H1 (cell line): ENCODE data around the gene NOSIP. TPM values are rescaled to one million over a fixed set of nuclear protein-coding genes. Genes with fewer than 3 reads are reported as not detected.

ENCODE experiments used
- CTCF ChIA-PET: fragments of 300-600 bp; sonication (Branson Sonifier 250); formaldehyde crosslinking; loops from one replicate; lab custom pipeline; 2021; ENCODE audit not compliant: partially characterized antibody; lab: Charles Lee
- POLR2A ChIA-PET: fragments of 300-600 bp; sonication (Branson Sonifier 250); formaldehyde crosslinking; loops from one replicate; lab custom pipeline; 2021; ENCODE audit warnings: inconsistent platforms; ENCODE audit not compliant: partially characterized antibody; lab: Charles Lee
- DNase-seq, 2 experiments: peaks; one replicate each; pipeline versions ENCODE4 v3.0.0 to v3.0.0-alpha.2; 2010 to 2022; ENCODE audit warnings: low spot score in 2 of 2, low read depth in 1 of 2, mixed read lengths in 1 of 2
- FAIRE-seq: peaks from 2 replicates; lab custom pipeline; 2011; peaks lifted over from hg19 to GRCh38; lab: Jason Lieb, UNC
- H2AFZ ChIP-seq: 2 replicates; pipeline ENCODE4 v1.8.1; 2012; ENCODE audit warnings: low read length, inconsistent platforms
- H2AK5ac ChIP-seq: 2 replicates; pipeline ENCODE4 v1.6.1; 2013; ENCODE audit warnings: low read depth, low read length
- H2BK120ac ChIP-seq: replicated peaks from 2 replicates; pipeline ENCODE3; 2013; ENCODE audit warnings: low read depth, low read length, inconsistent platforms
- H2BK12ac ChIP-seq: 2 replicates; pipeline ENCODE4 v1.6.1; 2013; ENCODE audit warnings: low read depth, low read length
- H2BK15ac ChIP-seq: 2 replicates; pipeline ENCODE4 v1.6.1; 2013; ENCODE audit warnings: low read length
- H2BK20ac ChIP-seq: 2 replicates; pipeline ENCODE4 v1.6.1; 2013; ENCODE audit warnings: low read length
- H2BK5ac ChIP-seq: 2 replicates; pipeline ENCODE4 v1.6.1; 2013; ENCODE audit warnings: low read depth, low read length
- H3K14ac ChIP-seq: 2 replicates; pipeline ENCODE4 v1.6.1; 2013; ENCODE audit warnings: inconsistent platforms; ENCODE audit not compliant: insufficient read length
- H3K18ac ChIP-seq: 2 replicates; pipeline ENCODE4 v1.6.1; 2013; ENCODE audit warnings: low read length; ENCODE audit errors: extremely low read depth
- H3K23ac ChIP-seq: 2 replicates; pipeline ENCODE4 v1.6.1; 2013; ENCODE audit warnings: inconsistent platforms; ENCODE audit not compliant: insufficient read length
- H3K23me2 ChIP-seq: 2 replicates; pipeline ENCODE4 v1.6.1; 2013; ENCODE audit warnings: low read depth, low read length
- H3K27ac ChIP-seq: 2 replicates; pipeline ENCODE4 v1.6.1; 2011; ENCODE audit warnings: low read depth, low read length, inconsistent platforms
- H3K27me3 ChIP-seq, 4 experiments: replicated peaks in 1 of 4; 1 replicate in 1 of 4; 2 replicates in 3 of 4; pipeline versions ENCODE4 v1.6.1 to v1.8.1; 2011 to 2013; ENCODE audit warnings: low read length in 3 of 4, mild to moderate bottlenecking in 3 of 4, inconsistent platforms in 2 of 4, mixed read lengths in 2 of 4, moderate library complexity in 1 of 4; ENCODE audit not compliant: control insufficient read depth in 3 of 4, insufficient read depth in 3 of 4; ENCODE audit errors: extremely low read depth in 1 of 4
- H3K36me3 ChIP-seq, 4 experiments: 2 replicates each; pipeline versions ENCODE4 v1.6.1 to v1.8.1; 2011 to 2013; ENCODE audit warnings: mild to moderate bottlenecking in 4 of 4, low read length in 3 of 4, moderate library complexity in 2 of 4, control low read depth in 1 of 4, inconsistent platforms in 1 of 4; ENCODE audit not compliant: insufficient read depth in 4 of 4, control insufficient read depth in 2 of 4
- H3K4ac ChIP-seq: replicated peaks from 2 replicates; pipeline ENCODE3; 2013; ENCODE audit warnings: low read length, low read depth, mixed read lengths, inconsistent platforms; ENCODE audit not compliant: insufficient read length
- H3K4me1 ChIP-seq, 4 experiments: replicated peaks in 1 of 4; 1 replicate in 1 of 4; 2 replicates in 3 of 4; pipeline versions ENCODE4 v1.6.1 to v1.8.1; 2011 to 2013; ENCODE audit warnings: low read length in 3 of 4, inconsistent platforms in 2 of 4, mixed read lengths in 1 of 4; ENCODE audit not compliant: insufficient read depth in 4 of 4, control insufficient read depth in 3 of 4
- H3K4me2 ChIP-seq, 2 experiments: 2 replicates each; pipeline versions ENCODE4 v1.6.1 to v1.8.1; 2011 to 2013; ENCODE audit warnings: low read depth in 2 of 2, low read length in 2 of 2, control low read depth in 1 of 2, inconsistent platforms in 1 of 2, mild to moderate bottlenecking in 1 of 2; ENCODE audit not compliant: insufficient read depth in 1 of 2
- H3K4me3 ChIP-seq, 4 experiments: fragments of 200-600, 300-600 bp in 1 of 4; sonication (generic), shearing (Covaris generic), sonication (Bioruptor Twin) in 1 of 4; 2 replicates each; pipeline versions ENCODE4 v1.5.1 to v1.8.1; 2011 to 2016; ENCODE audit warnings: low read length in 4 of 4, low read depth in 3 of 4, control low read depth in 2 of 4, inconsistent platforms in 2 of 4, mild to moderate bottlenecking in 2 of 4, mixed read lengths in 1 of 4, moderate library complexity in 1 of 4; ENCODE audit not compliant: insufficient read depth in 2 of 4; ENCODE audit errors: extremely low read depth in 1 of 4
- H3K56ac ChIP-seq: replicated peaks from 2 replicates; pipeline ENCODE3; 2013; ENCODE audit warnings: low read depth, mild to moderate bottlenecking, mixed read lengths, low read length, inconsistent platforms; ENCODE audit not compliant: insufficient read length
- H3K79me1 ChIP-seq: 2 replicates; pipeline ENCODE4 v1.6.1; 2013; ENCODE audit warnings: low read depth, low read length, control low read depth
- H3K79me2 ChIP-seq, 2 experiments: 2 replicates each; pipeline versions ENCODE4 v1.6.1 to v1.8.1; 2012 to 2013; ENCODE audit warnings: low read length in 2 of 2, mild to moderate bottlenecking in 2 of 2, inconsistent platforms in 1 of 2; ENCODE audit not compliant: insufficient read depth in 2 of 2, control insufficient read depth in 1 of 2
- H3K9ac ChIP-seq, 4 experiments: replicated peaks in 1 of 4; 1 replicate in 1 of 4; 2 replicates in 3 of 4; pipeline versions ENCODE4 v1.6.1 to v1.8.1; 2011 to 2013; ENCODE audit warnings: low read depth in 3 of 4, low read length in 3 of 4, control low read depth in 2 of 4, mild to moderate bottlenecking in 2 of 4, moderate library complexity in 2 of 4, inconsistent platforms in 1 of 4; ENCODE audit errors: extremely low read depth in 1 of 4
- H3K9me3 ChIP-seq, 2 experiments: 2 replicates each; pipeline versions ENCODE4 v1.6.1 to v1.8.1; 2012 to 2013; ENCODE audit warnings: mild to moderate bottlenecking in 2 of 2, moderate library complexity in 2 of 2, control low read depth in 1 of 2, inconsistent platforms in 1 of 2, low read depth in 1 of 2, low read length in 1 of 2, mixed read lengths in 1 of 2; ENCODE audit not compliant: insufficient read depth in 2 of 2
- H4K20me1 ChIP-seq, 2 experiments: replicated peaks in 1 of 2; 2 replicates each; pipeline versions ENCODE3 to v1.8.1; 2011 to 2013; ENCODE audit warnings: inconsistent platforms in 2 of 2, low read length in 2 of 2, mild to moderate bottlenecking in 1 of 2; ENCODE audit not compliant: insufficient read depth in 2 of 2, control insufficient read depth in 1 of 2
- H4K5ac ChIP-seq: 2 replicates; pipeline ENCODE4 v1.6.1; 2013; ENCODE audit warnings: low read length, low read depth, mixed read lengths, inconsistent platforms; ENCODE audit not compliant: insufficient read length
- H4K8ac ChIP-seq: 2 replicates; pipeline ENCODE4 v1.8.0; 2013; ENCODE audit warnings: mild to moderate bottlenecking, moderate library complexity, low read length, inconsistent platforms; ENCODE audit not compliant: insufficient read depth; ENCODE audit errors: extremely low read depth
- H4K91ac ChIP-seq: replicated peaks from 2 replicates; pipeline ENCODE3; 2013; ENCODE audit warnings: low read length, mixed read lengths, inconsistent platforms; ENCODE audit not compliant: insufficient read length
- BRCA1 ChIP-seq: IDR thresholded peaks from 2 replicates; pipeline ENCODE4 v1.6.1; 2012; ENCODE audit warnings: low read depth, low read length, improper control_type of control experiment
- CTBP2 ChIP-seq: IDR thresholded peaks from 2 replicates; pipeline ENCODE4 v1.7.0; 2011; ENCODE audit warnings: borderline replicate concordance, mild to moderate bottlenecking, moderate library complexity, mixed read lengths, low read length; ENCODE audit not compliant: insufficient read depth, insufficient read length
- E2F6 ChIP-seq: IDR thresholded peaks from 2 replicates; pipeline ENCODE4 v1.6.1; 2012; ENCODE audit warnings: inconsistent platforms
- KDM4A ChIP-seq: IDR thresholded peaks from one replicate; pipeline ENCODE4 v1.7.1; 2012; ENCODE audit warnings: low read depth, mild to moderate bottlenecking, moderate library complexity, low read length, inconsistent platforms; ENCODE audit not compliant: severe bottlenecking
- RNF2 ChIP-seq: fragments of 200-900, 300-1000 bp; sonication (generic); IDR thresholded peaks from 2 replicates; pipeline ENCODE4 v1.7.1; 2016; ENCODE audit warnings: borderline replicate concordance, low read depth, mild to moderate bottlenecking, antibody characterized with exemption, low read length; ENCODE audit not compliant: poor library complexity, severe bottlenecking; ENCODE audit errors: missing control alignments
- SIRT6 ChIP-seq: IDR thresholded peaks from one replicate; pipeline ENCODE4 v1.7.1; 2012; ENCODE audit warnings: low read length, inconsistent platforms
- SIX5 ChIP-seq: IDR thresholded peaks from 2 replicates; pipeline ENCODE4 v1.6.1; 2011; ENCODE audit warnings: mild to moderate bottlenecking, low read depth, low read length
- SUZ12 ChIP-seq: fragments of 200-600 bp; sonication (generic); IDR thresholded peaks from 2 replicates; pipeline ENCODE4 v1.6.1; 2012; ENCODE audit warnings: mild to moderate bottlenecking, inconsistent platforms, low read length, moderate library complexity, mixed read lengths
- TAF7 ChIP-seq: optimal IDR thresholded peaks from 2 replicates; pipeline ENCODE3; 2011; ENCODE audit warnings: low read depth, mild to moderate bottlenecking, inconsistent platforms, low read length, moderate library complexity, borderline replicate concordance
- USF2 ChIP-seq: IDR thresholded peaks from 2 replicates; pipeline ENCODE4 v1.6.1; 2011; ENCODE audit warnings: low read length, improper control_type of control experiment
- YY1 ChIP-seq: IDR thresholded peaks from 2 replicates; pipeline ENCODE4 v1.6.1; 2011; ENCODE audit warnings: low read depth, mild to moderate bottlenecking, low read length
- WGBS, 2 experiments: shearing (Covaris generic) in 1 of 2; methylation state at CpG; one replicate each; pipeline versions ENCODE4 v1.1.6 to v1.1.7; 2013 to 2015; ENCODE audit warnings: low lambda C conversion rate in 2 of 2, mixed read lengths in 2 of 2, inconsistent platforms in 1 of 2, low coverage in 1 of 2, missing lambda C conversion rate in 1 of 2; ENCODE audit not compliant: insufficient replicate concordance in 2 of 2, insufficient coverage in 1 of 2, insufficient read length in 1 of 2; ENCODE audit errors: extremely low coverage in 1 of 2, missing lambda C conversion rate in 1 of 2; 5-methylcytosine and 5-hydroxymethylcytosine counted together
- polyA plus RNA-seq, 7 experiments: library from polyadenylated mRNA; depleted of rRNA in 3 of 7; stranded (reverse) in 5 of 7; unstranded in 2 of 7; fragments of >200 nt in 5 of 7; fragments of 200-250 nt in 2 of 7; gene quantifications; 1 replicate in 5 of 7; 2 replicates in 1 of 7; 4 replicates in 1 of 7; pipeline versions ENCODE4 v1.2.1 to v1.2.3, GENCODE V29; 2011 to 2013; ENCODE audit warnings: missing spikeins in 2 of 7, mixed read lengths in 2 of 7
- total RNA-seq: library from RNA; stranded (reverse); fragmentation: NEBNext Ultra II Directional; extraction: Animal tissue kit (Norgen Biotek cat#: 25700); gene quantifications from 2 replicates; pipeline ENCODE4 v1.2.1, GENCODE V29; 2021

The NOSIP gene
- total and polyA plus RNA-seq, 2 of the 8 experiments (the other 6 are each of a cell fraction or from before 2014, with no cell fraction given), result 85.1 to 192 TPM

- Histone ChIP-seq H3K23ac (no peak overlapping the region), H3K27ac (no peak overlapping the region), H3K79me2 (no peaks in the 10 kb centered on the region), H4K91ac (no peak overlapping the region), H3K4ac (no peak overlapping the region), H4K20me1 (peaks cover 0 to 8% of the 10 kb centered on the region in 2 experiments), H3K9me3 (no peaks in the 10 kb centered on the region), H2BK15ac (no peak overlapping the region), H3K36me3 (peaks cover 0 to 12% (median 7%) of the 10 kb centered on the region in 4 experiments; a peak in 5 of 8 replicates), H2BK12ac (no peak overlapping the region), H4K5ac (no peak overlapping the region), H3K14ac (no peak overlapping the region), H3K4me3 (no peak overlapping the region), H3K18ac (no peak overlapping the region), H3K56ac (no peak overlapping the region), H2AFZ (no peak overlapping the region), H3K23me2 (peaks cover 6% of the 10 kb centered on the region), H3K9ac (no peak overlapping the region), H3K27me3 (no peaks in the 10 kb centered on the region; a peak in 2 of 7 replicates), H3K79me1 (no peaks in the 10 kb centered on the region; the same call in 1 of the 2 replicates), H4K8ac (no peak overlapping the region), H2BK20ac (no peak overlapping the region), H3K4me2 (no peak overlapping the region), H2BK5ac (no peak overlapping the region), H2BK120ac (no peak overlapping the region), H3K4me1 (peaks cover 5 to 17% (median 10%) of the 10 kb centered on the region in 4 experiments), H2AK5ac (no peak overlapping the region)
- no peak for DNase-seq
- WGBS, 2 experiments, result 93% methylated on average over 11 of the region's 11 CpGs; no CpG with 5 or more reads in 1 of the 2 experiments
- POLR2A ChIA-PET, result interaction anchor here (0.6 to 4.1 kb wide), 7 partner anchors 12 to 36 kb away, joined by 3 to 17 read pairs (median 4); partner anchors contain the start of gene RCN3
- CTCF ChIA-PET, result interaction anchor here (1.0 to 18.1 kb wide), 6 partner anchors 14 to 77 kb away, joined by 3 to 240 read pairs (median 4); no protein-coding TSS in a partner anchor
- no peak for FAIRE-seq
- TF ChIP-seq SUZ12, result no peak
- TF ChIP-seq SIX5, result no peak
- TF ChIP-seq BRCA1, result no peak
- no peak for TF ChIP-seq CTBP2
- TF ChIP-seq RNF2, result no peak
- no peak for TF ChIP-seq SIRT6
- TF ChIP-seq TAF7, result no peak
- TF ChIP-seq E2F6, result no peak
- no peak for TF ChIP-seq USF2
- TF ChIP-seq YY1, result no peak
- no peak for TF ChIP-seq KDM4A
Measured at GRCh38 chr19:49552749-49553148, 27.6 kb downstream of the NOSIP start.
